HepG2 (cell line): ENCODE results near the gene IFIT1. TPM values are rescaled to one million over a fixed set of nuclear protein-coding genes. Genes with fewer than 3 reads are reported as not detected.

Experiments
- ATAC-seq: fragments of 200-7000 bp; cut with Tn5 transposase; 3 replicates; pipeline ENCODE4 v1.9.1; 2020; ENCODE audit warnings: mild to moderate bottlenecking, moderate library complexity
- BruUV-seq: library from RNA; stranded (reverse); fragments of 400-500 nt; replicated peaks from 2 replicates; lab custom pipeline; 2021; lab: Mats Ljungman, UMichigan
- CTCF ChIA-PET: fragments of 300-600 bp; formaldehyde crosslinking; extraction: SDS; loops from one replicate; lab custom pipeline; 2021; ENCODE audit warnings: low total read pairs, inconsistent platforms, low intra/inter-chr PET ratio; lab: Yijun Ruan, JAX
- POLR2A ChIA-PET: fragments of 350-600 bp; sonication (Branson Sonifier 250); formaldehyde crosslinking; loops from one replicate; lab custom pipeline; 2020; ENCODE audit warnings: antibody characterized with exemption, inconsistent platforms; lab: Yijun Ruan, JAX
- DNase-seq: peaks from one replicate; pipeline ENCODE4 v3.0.0-alpha.2; 2015; ENCODE audit warnings: low spot score
- FAIRE-seq: peaks from 3 replicates; lab custom pipeline; 2011; peaks lifted over from hg19 to GRCh38; lab: Jason Lieb, UNC
- H2AFZ ChIP-seq: one replicate; pipeline ENCODE4 v1.6.1; 2011; ENCODE audit warnings: low read length, inconsistent platforms
- H3K27ac ChIP-seq: fragments of 300-600 bp; 3 replicates; pipeline ENCODE4 v1.8.0; 2011; ENCODE audit warnings: mixed run types, mild to moderate bottlenecking, mixed read lengths, low read length, inconsistent platforms; ENCODE audit not compliant: insufficient read depth; ENCODE audit errors: extremely low read length
- H3K27me3 ChIP-seq, 2 experiments: fragments of 200-600 bp in 1 of 2; 2 replicates in 1 of 2; 3 replicates in 1 of 2; pipeline versions ENCODE4 v1.6.0 to v1.8.0; 2011; ENCODE audit warnings: low read length in 2 of 2, mild to moderate bottlenecking in 2 of 2, moderate library complexity in 2 of 2, inconsistent platforms in 1 of 2; ENCODE audit not compliant: insufficient read depth in 2 of 2, control insufficient read depth in 1 of 2
- H3K36me3 ChIP-seq, 2 experiments: fragments of 200-600 bp in 1 of 2; replicated peaks in 1 of 2; 2 replicates in 1 of 2; 3 replicates in 1 of 2; pipeline versions ENCODE4 v1.5.1 to v1.8.0; 2011; ENCODE audit warnings: low read length in 2 of 2, inconsistent platforms in 1 of 2; ENCODE audit not compliant: insufficient read depth in 2 of 2, control insufficient read depth in 1 of 2
- H3K4me1 ChIP-seq: 2 replicates; pipeline ENCODE4 v1.5.1; 2012; ENCODE audit warnings: low read length, inconsistent platforms; ENCODE audit not compliant: insufficient read depth
- H3K4me2 ChIP-seq: 2 replicates; pipeline ENCODE4 v1.6.0; 2011; ENCODE audit warnings: low read depth, low read length, inconsistent platforms
- H3K4me3 ChIP-seq, 3 experiments: fragments of 200-600 bp in 1 of 3; sonication (generic), shearing (Covaris generic) in 1 of 3; replicated peaks in 1 of 3; 2 replicates each; pipeline ENCODE4 v1.5.1; 2011 to 2016; ENCODE audit warnings: low read length in 3 of 3, inconsistent platforms in 2 of 3, low read depth in 2 of 3, mild to moderate bottlenecking in 2 of 3, control low read depth in 1 of 3, mixed read lengths in 1 of 3; ENCODE audit not compliant: insufficient read depth in 1 of 3
- H3K79me2 ChIP-seq: one replicate; pipeline ENCODE4 v1.6.1; 2011; ENCODE audit warnings: low read length, inconsistent platforms; ENCODE audit not compliant: insufficient read depth
- H3K9ac ChIP-seq: 2 replicates; pipeline ENCODE4 v1.6.0; 2011; ENCODE audit warnings: mild to moderate bottlenecking, low read depth, low read length, inconsistent platforms; ENCODE audit not compliant: insufficient read depth
- H3K9me3 ChIP-seq: 2 replicates; pipeline ENCODE4 v1.5.1; 2012; ENCODE audit warnings: mild to moderate bottlenecking, low read length
- H4K20me1 ChIP-seq: 2 replicates; pipeline ENCODE4 v1.6.0; 2011; ENCODE audit warnings: inconsistent platforms, mild to moderate bottlenecking, low read length, moderate library complexity; ENCODE audit not compliant: insufficient read depth
- ARNT2 ChIP-seq: sonication (generic); formaldehyde crosslinking; IDR thresholded peaks from 2 replicates; pipeline ENCODE4 v1.8.0; 2022; ENCODE audit warnings: mild to moderate bottlenecking, low read depth, missing genetic modification reagents, moderate library complexity
- EEA1 ChIP-seq: sonication (generic); formaldehyde crosslinking; IDR thresholded peaks from 2 replicates; pipeline ENCODE4 v1.5.1; 2020; ENCODE audit warnings: mild to moderate bottlenecking, missing genetic modification reagents, borderline replicate concordance
- ESRRA ChIP-seq: sonication (generic); formaldehyde crosslinking; IDR thresholded peaks from 2 replicates; pipeline ENCODE4 v1.5.1; 2020; ENCODE audit warnings: mild to moderate bottlenecking, low read depth, missing genetic modification reagents
- FOXA3 ChIP-seq: IDR thresholded peaks from 2 replicates; pipeline ENCODE4 v1.6.1; 2016; ENCODE audit warnings: missing genetic modification reagents, missing compliant biosample characterization
- HDAC2 ChIP-seq: sonication (generic); formaldehyde crosslinking; IDR thresholded peaks from 2 replicates; pipeline ENCODE4 v1.4.0; 2020; ENCODE audit warnings: missing genetic modification reagents
- MED8 ChIP-seq: sonication (generic); formaldehyde crosslinking; IDR thresholded peaks from 2 replicates; pipeline ENCODE4 v1.8.1; 2023; ENCODE audit warnings: mild to moderate bottlenecking, missing genetic modification reagents; ENCODE audit not compliant: insufficient replicate concordance
- PLRG1 ChIP-seq: fragments of 450-650 bp; conservative IDR thresholded peaks from 2 replicates; pipeline ENCODE4 v1.6.1; 2016
- PTBP1 ChIP-seq: fragments of 200-400 bp; formaldehyde crosslinking; IDR thresholded peaks from 2 replicates; pipeline ENCODE4 v1.6.1; 2018; ENCODE audit warnings: low read length, low read depth; ENCODE audit not compliant: poor library complexity, severe bottlenecking
- RFXANK ChIP-seq: IDR thresholded peaks from 2 replicates; pipeline ENCODE4 v1.6.1; 2016
- SSRP1 ChIP-seq: IDR thresholded peaks from 2 replicates; pipeline ENCODE4 v1.6.1; 2016; ENCODE audit warnings: control low read depth
- TBP ChIP-seq: sonication (generic); formaldehyde crosslinking; IDR thresholded peaks from 2 replicates; pipeline ENCODE4 v1.5.0; 2020; ENCODE audit warnings: missing genetic modification reagents
- TCF7L2 ChIP-seq: IDR thresholded peaks from 2 replicates; pipeline ENCODE4 v1.6.1; 2011; ENCODE audit warnings: mild to moderate bottlenecking, low read depth, low read length, moderate library complexity
- ZNF205 ChIP-seq: IDR thresholded peaks from 2 replicates; pipeline ENCODE4 v1.6.1; 2018; ENCODE audit warnings: missing biosample characterization, missing genetic modification reagents
- ZNF296 ChIP-seq: sonication (generic); formaldehyde crosslinking; conservative IDR thresholded peaks from 2 replicates; pipeline ENCODE4 v1.5.0; 2020; ENCODE audit warnings: mild to moderate bottlenecking, missing genetic modification reagents
- ZNF460 ChIP-seq: sonication (generic); formaldehyde crosslinking; IDR thresholded peaks from 2 replicates; pipeline ENCODE4 v1.5.1; 2020; ENCODE audit warnings: missing genetic modification reagents, mild to moderate bottlenecking, borderline replicate concordance
- ZNF468 ChIP-seq: sonication (generic); formaldehyde crosslinking; IDR thresholded peaks from 2 replicates; pipeline ENCODE4 v1.8.0; 2022; ENCODE audit warnings: mild to moderate bottlenecking, moderate library complexity, missing genetic modification reagents
- ZSCAN20 ChIP-seq: sonication (generic); formaldehyde crosslinking; IDR thresholded peaks from 2 replicates; pipeline ENCODE4 v1.4.0; 2020; ENCODE audit warnings: missing genetic modification reagents, mild to moderate bottlenecking, borderline replicate concordance
- ZSCAN25 ChIP-seq: sonication (generic); formaldehyde crosslinking; IDR thresholded peaks from 2 replicates; pipeline ENCODE4 v1.8.0; 2022; ENCODE audit warnings: mild to moderate bottlenecking, missing genetic modification reagents
- WGBS: methylation state at CpG from one replicate; pipeline ENCODE4 v1.1.6; 2017; ENCODE audit warnings: low lambda C conversion rate; 5-methylcytosine and 5-hydroxymethylcytosine counted together
- in situ Hi-C: cut with HindIII; loops from 2 replicates; pipeline ENCODE4 v1.10.0; 2017; ENCODE audit warnings: low pct_unique_long_range_greater_than_20kb; ENCODE audit not compliant: extremely low pct_ligation_motif_present
- intact Hi-C: fragments of 100-400 bp; cut with micrococcal nuclease; formaldehyde crosslinking; loops from one replicate; pipeline ENCODE4 v1.10.0; 2022; ENCODE audit not compliant: unreplicated experiment
- polyA plus RNA-seq, 8 experiments: library from polyadenylated mRNA; depleted of rRNA in 3 of 8; stranded (reverse) in 7 of 8; unstranded in 1 of 8; fragments of >200 nt; fragmentation: Illumina TruSeq in 4 of 8; extraction: Trizol in 4 of 8; gene quantifications; 2 replicates each; pipeline versions ENCODE4 v1.2.1 to v1.2.3, GENCODE V29; 2011 to 2016; ENCODE audit warnings: low read depth in 4 of 8, missing spikeins in 1 of 8, mixed read lengths in 1 of 8; ENCODE audit not compliant: insufficient read depth in 1 of 8
- total RNA-seq, 5 experiments: library from RNA; depleted of rRNA; stranded (reverse); fragments of >200 nt; fragmentation: Illumina TruSeq; extraction: Trizol; gene quantifications; 2 replicates each; pipeline ENCODE4 v1.2.3, GENCODE V29; 2016; ENCODE audit warnings: low read depth in 1 of 5
- TF ChIP-seq, protein P1 (sequence below): sonication (generic); formaldehyde crosslinking; IDR thresholded peaks from 2 replicates; pipeline ENCODE4 v1.8.1; 2023; ENCODE audit warnings: mild to moderate bottlenecking, missing genetic modification reagents

IFIT1 gene
- total and polyA plus RNA-seq, 2 of the 13 experiments (the other 11 are each of a cell fraction or from before 2014, with no cell fraction given): 1.5 to 5.5 TPM

DNA sequence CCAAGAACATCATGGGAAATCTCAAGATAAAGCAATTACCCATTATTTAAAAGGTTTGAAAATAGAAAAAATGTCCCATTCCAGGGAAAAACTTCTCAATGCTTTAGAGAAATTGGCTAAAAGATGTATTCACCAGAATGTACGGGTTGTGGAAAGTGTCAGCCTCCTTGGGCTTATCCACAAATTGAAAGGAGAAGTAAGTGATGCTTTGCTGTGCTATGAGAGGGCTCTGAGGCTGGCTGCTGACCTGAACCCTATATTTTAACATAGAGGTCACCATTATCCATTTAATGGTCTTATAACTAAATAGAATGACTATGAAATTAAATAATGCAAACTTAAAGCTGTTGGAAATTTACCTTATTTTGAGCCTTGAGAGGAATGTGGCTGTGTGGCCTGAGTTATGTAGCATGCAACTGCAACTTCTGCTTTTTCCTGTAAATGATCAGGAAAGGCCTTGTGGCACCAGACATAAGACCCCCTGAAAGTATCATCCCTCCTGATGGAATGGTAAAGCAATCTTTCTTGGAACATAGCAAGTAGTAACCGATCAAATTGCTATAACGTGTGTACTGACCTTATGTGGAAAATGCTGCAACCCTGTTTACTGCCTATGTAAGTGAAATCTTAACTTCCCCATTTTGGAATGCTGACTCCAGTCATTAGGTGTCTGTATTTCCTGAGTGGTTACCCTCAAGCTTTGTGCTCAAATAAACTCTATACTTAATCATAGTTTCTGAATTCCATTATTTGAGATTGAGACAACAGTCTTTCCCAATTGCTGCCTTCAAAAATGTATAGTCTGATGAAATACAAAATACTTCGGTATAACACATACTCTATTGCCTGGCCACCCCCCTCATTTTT is 7.7 kb upstream of the IFIT1 start:
- FAIRE-seq: no peak
- H3K36me3 ChIP-seq: no peaks in the 10 kb centered on the region
- no peaks in the 10 kb centered on the region for H4K20me1 ChIP-seq
- H3K4me1 ChIP-seq: no peaks in the 10 kb centered on the region
- no peaks in the 10 kb centered on the region for H3K9me3 ChIP-seq
- no peak overlapping the region for H3K9ac ChIP-seq
- no peaks in the 10 kb centered on the region for H3K79me2 ChIP-seq
- no peak overlapping the region for H3K4me2 ChIP-seq
- no peak for ATAC-seq
- 46% methylated on average over 3 of the region's 4 CpGs for WGBS
- no peak for DNase-seq
- H3K27ac ChIP-seq: no peak overlapping the region
- intact Hi-C loops (no loop called here), in situ Hi-C loops (no loop called here)
- no TSS peak for BruUV-seq
- no peak overlapping the region for H3K4me3 ChIP-seq
- CTCF ChIA-PET: no interaction called here
- no peak for TF ChIP-seq HDAC2 (CRISPR knock-in tag)
- no peak for TF ChIP-seq PLRG1
- TF ChIP-seq ARNT2 (CRISPR knock-in tag): no peak
- TF ChIP-seq ZSCAN25 (CRISPR knock-in tag): no peak
- no peak for TF ChIP-seq ESRRA (CRISPR knock-in tag)
- no peak for TF ChIP-seq ZNF460 (CRISPR knock-in tag)
- TF ChIP-seq, all 625 proteins: peak for 0
- POLR2A ChIA-PET: no interaction called here
- Histone ChIP-seq H3K27me3 (no peaks in the 10 kb centered on the region), H2AFZ (no peak overlapping the region)

DNA sequence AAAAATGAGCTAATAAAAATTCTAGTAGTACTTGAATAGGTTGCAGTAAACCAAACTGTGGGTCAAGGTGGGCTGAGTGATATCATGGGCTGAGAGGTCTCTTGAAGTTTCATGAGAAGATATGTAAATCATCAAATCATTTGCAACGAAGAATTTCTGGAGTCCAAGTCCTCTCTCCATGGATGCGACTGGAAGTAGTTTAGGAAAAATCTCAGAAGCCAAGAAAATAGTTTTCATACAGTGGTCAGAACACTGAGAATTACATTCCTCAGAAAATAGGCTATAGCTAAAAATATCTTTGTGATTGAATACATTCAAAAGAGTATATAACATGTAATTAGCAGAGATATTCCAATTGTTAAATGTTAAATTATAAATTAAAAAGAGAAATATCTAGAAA is 3.6 kb upstream of the IFIT1 start:
- Histone ChIP-seq H4K20me1 (no peaks in the 10 kb centered on the region), H3K9ac (no peak overlapping the region), H2AFZ (no peak overlapping the region), H3K79me2 (no peaks in the 10 kb centered on the region), H3K9me3 (no peaks in the 10 kb centered on the region), H3K27me3 (no peaks in the 10 kb centered on the region), H3K27ac (no peak overlapping the region), H3K4me2 (no peak overlapping the region), H3K36me3 (no peaks in the 10 kb centered on the region), H3K4me1 (peaks cover 10% of the 10 kb centered on the region), H3K4me3 (no peak overlapping the region)
- ATAC-seq (no peak), DNase-seq (no peak), FAIRE-seq (no peak)
- WGBS: 42% methylated on average over 2 of the region's 2 CpGs
- POLR2A ChIA-PET: no interaction called here
- in situ Hi-C loops (no loop called here), intact Hi-C loops (loop anchor here (1.0 kb wide), 1 partner anchor 96 kb away; no protein-coding TSS in a partner anchor)
- no TSS peak for BruUV-seq
- CTCF ChIA-PET: no interaction called here
- TF ChIP-seq MED8 (CRISPR knock-in tag) (no peak), RFXANK (CRISPR knock-in tag) (no peak), ZSCAN20 (CRISPR knock-in tag) (no peak), PTBP1 (no peak), FOXA3 (CRISPR knock-in tag) (no peak), EEA1 (CRISPR knock-in tag) (no peak), ZNF296 (no peak), SSRP1 (no peak), TCF7L2 (no peak), ZNF468 (CRISPR knock-in tag) (no peak), ZNF205 (no peak), TBP (CRISPR knock-in tag) (no peak)
- TF ChIP-seq, protein P1, sequence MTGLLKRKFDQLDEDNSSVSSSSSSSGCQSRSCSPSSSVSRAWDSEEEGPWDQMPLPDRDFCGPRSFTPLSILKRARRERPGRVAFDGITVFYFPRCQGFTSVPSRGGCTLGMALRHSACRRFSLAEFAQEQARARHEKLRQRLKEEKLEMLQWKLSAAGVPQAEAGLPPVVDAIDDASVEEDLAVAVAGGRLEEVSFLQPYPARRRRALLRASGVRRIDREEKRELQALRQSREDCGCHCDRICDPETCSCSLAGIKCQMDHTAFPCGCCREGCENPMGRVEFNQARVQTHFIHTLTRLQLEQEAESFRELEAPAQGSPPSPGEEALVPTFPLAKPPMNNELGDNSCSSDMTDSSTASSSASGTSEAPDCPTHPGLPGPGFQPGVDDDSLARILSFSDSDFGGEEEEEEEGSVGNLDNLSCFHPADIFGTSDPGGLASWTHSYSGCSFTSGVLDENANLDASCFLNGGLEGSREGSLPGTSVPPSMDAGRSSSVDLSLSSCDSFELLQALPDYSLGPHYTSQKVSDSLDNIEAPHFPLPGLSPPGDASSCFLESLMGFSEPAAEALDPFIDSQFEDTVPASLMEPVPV: no peak
